Adrenal gland (tissue), 12 donors: ENCODE measurements around the gene CSK. TPM values are rescaled to one million over a fixed set of nuclear protein-coding genes. Genes with fewer than 3 reads are reported as not detected.

Source experiments
- DNase-seq, 7 donors: peaks; one replicate each; pipeline ENCODE4 v3.0.0-alpha.2; 2019 to 2020
- H3K27ac ChIP-seq, 5 donors: fragments of 200-600 bp; sonication (generic) in 4 of 5; 1 replicate in 3 of 5; 2 replicates in 2 of 5; pipeline versions ENCODE4 v1.5.1 to v1.8.0; 2016 to 2020; ENCODE audit warnings: mild to moderate bottlenecking in 1 of 5
- H3K27me3 ChIP-seq: fragments of 200-600 bp; 2 replicates; pipeline ENCODE4 v1.8.0; 2021
- H3K36me3 ChIP-seq, 2 donors: fragments of 200-600 bp; replicated peaks in 1 of 2; 1 replicate in 1 of 2; 2 replicates in 1 of 2; pipeline versions ENCODE4 v1.5.1 to v1.8.0; 2018 to 2022
- H3K4me1 ChIP-seq, 2 donors: fragments of 200-600 bp; replicated peaks in 1 of 2; 1 replicate in 1 of 2; 2 replicates in 1 of 2; pipeline versions ENCODE4 v1.5.1 to v1.8.0; 2018 to 2021
- H3K4me3 ChIP-seq, 4 donors: fragments of 200-600 bp; sonication (generic) in 3 of 4; one replicate each; pipeline ENCODE4 v1.5.1; 2016 to 2018
- H3K9me3 ChIP-seq, 3 donors: fragments of 200-600 bp; sonication (generic) in 1 of 3; replicated peaks in 1 of 3; 1 replicate in 2 of 3; 2 replicates in 1 of 3; pipeline versions ENCODE4 v1.5.1 to v1.8.0; 2016 to 2021
- POLR2A ChIP-seq, 2 donors: fragments of 450-650 bp; IDR thresholded peaks; one replicate each; pipeline ENCODE4 v1.6.1; 2017; ENCODE audit warnings: antibody characterized with exemption in 2 of 2, mild to moderate bottlenecking in 2 of 2, moderate library complexity in 1 of 2
- WGBS, 4 donors: extraction: QIAGEN DNeasy Blood & Tissue Kit in 2 of 4; methylation state at CpG; one replicate each; pipeline versions ENCODE4 v1.1.5 to v1.1.7; 2013 to 2017; 5-methylcytosine and 5-hydroxymethylcytosine counted together
- intact Hi-C, 2 donors: fragments of 100-400 bp; cut with DNase I; formaldehyde crosslinking; loops; one replicate each; pipeline versions ENCODE4 v1.14.1 to v1.15.0; 2022 to 2023
- polyA plus RNA-seq, 3 donors: library from polyadenylated mRNA; stranded (reverse); fragments of 200-250 nt in 2 of 3; fragments of 350-450 nt in 1 of 3; fragmentation: Illumina TruSeq in 1 of 3; extraction: RNeasy Lipid Tissue Mini Kit (QIAGEN cat#74804) in 1 of 3; gene quantifications; one replicate each; pipeline ENCODE4 v1.2.3, GENCODE V29; 2013 to 2014
- total RNA-seq, 9 donors: library from RNA; depleted of rRNA in 4 of 9; stranded (reverse); fragments of >200 nt in 4 of 9; fragments of 120-200 nt in 1 of 9; fragmentation: NEBNext Ultra II Directional in 1 of 9; extraction: Animal tissue kit (Norgen Biotek cat#: 25700) in 1 of 9; gene quantifications; one replicate each; pipeline versions ENCODE4 v1.1.0 to v1.2.4, GENCODE V29; 2013 to 2023
- TF ChIP-seq, protein P1 (sequence below), 6 experiments: fragments of 450-650 bp in 4 of 6; fragments of 200-600 bp in 2 of 6; sonication (generic) in 1 of 6; IDR thresholded peaks; 1 replicate in 5 of 6; 2 replicates in 1 of 6; pipeline versions ENCODE4 v1.5.1 to v1.8.0; 2016 to 2021; ENCODE audit warnings: antibody characterized with exemption in 6 of 6, mild to moderate bottlenecking in 2 of 6, moderate library complexity in 1 of 6
- donor health status: healthy with polysubstance abuse.
- donor health status: Bipolar disorder and iron deficiency.
- donor health status: DM: yes; HTN: yes; CAD: no.
- donor health status: DM: no; HTN: no; CAD: no.
- donor health status: DM: no; HTN: no; CAD: no.
- donor health status: DM: yes; HTN: yes; CAD: no.

The CSK gene
- total and polyA plus RNA-seq, 12 donors: 10.9 to 59.4 (median 27.6) TPM

DNA sequence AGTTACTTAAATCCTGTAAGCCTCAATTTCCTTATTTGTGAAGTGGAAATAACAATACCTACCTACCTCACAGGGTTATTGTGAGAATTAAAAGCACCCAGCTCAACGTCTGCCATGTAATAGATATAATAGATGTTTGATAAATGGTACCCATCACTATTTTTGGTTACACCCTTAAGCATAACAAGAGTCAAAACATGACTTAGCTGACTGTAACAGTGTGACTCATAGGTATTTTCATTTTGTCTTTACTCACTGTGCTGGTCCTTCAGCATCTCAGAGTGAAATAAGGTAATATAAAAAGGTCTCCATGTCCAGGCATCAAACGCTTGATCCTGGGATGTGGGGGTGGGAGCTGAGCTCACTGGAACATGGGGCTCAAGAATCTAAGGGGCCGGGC lies 47.6 kb downstream of the CSK start:
- WGBS, 4 donors: 62 to 78% (median 73%) methylated on average over 3 of the region's 3 CpGs
- no peak for DNase-seq
- H3K9me3 ChIP-seq: no peaks in the 10 kb centered on the region
- H3K27ac ChIP-seq: no peak overlapping the region
- no peaks in the 10 kb centered on the region for H3K36me3 ChIP-seq
- no peaks in the 10 kb centered on the region for H3K27me3 ChIP-seq
- TF ChIP-seq, protein P1, sequence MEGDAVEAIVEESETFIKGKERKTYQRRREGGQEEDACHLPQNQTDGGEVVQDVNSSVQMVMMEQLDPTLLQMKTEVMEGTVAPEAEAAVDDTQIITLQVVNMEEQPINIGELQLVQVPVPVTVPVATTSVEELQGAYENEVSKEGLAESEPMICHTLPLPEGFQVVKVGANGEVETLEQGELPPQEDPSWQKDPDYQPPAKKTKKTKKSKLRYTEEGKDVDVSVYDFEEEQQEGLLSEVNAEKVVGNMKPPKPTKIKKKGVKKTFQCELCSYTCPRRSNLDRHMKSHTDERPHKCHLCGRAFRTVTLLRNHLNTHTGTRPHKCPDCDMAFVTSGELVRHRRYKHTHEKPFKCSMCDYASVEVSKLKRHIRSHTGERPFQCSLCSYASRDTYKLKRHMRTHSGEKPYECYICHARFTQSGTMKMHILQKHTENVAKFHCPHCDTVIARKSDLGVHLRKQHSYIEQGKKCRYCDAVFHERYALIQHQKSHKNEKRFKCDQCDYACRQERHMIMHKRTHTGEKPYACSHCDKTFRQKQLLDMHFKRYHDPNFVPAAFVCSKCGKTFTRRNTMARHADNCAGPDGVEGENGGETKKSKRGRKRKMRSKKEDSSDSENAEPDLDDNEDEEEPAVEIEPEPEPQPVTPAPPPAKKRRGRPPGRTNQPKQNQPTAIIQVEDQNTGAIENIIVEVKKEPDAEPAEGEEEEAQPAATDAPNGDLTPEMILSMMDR (IDR thresholded peaks at IDR 0.05): no peak
- TF ChIP-seq POLR2A (IDR thresholded peaks at IDR 0.05): no peak
- intact Hi-C loops: no loop called here
- no peak overlapping the region for H3K4me3 ChIP-seq
- H3K4me1 ChIP-seq: peaks cover 0 to 3% of the 10 kb centered on the region in 2 donors

DNA sequence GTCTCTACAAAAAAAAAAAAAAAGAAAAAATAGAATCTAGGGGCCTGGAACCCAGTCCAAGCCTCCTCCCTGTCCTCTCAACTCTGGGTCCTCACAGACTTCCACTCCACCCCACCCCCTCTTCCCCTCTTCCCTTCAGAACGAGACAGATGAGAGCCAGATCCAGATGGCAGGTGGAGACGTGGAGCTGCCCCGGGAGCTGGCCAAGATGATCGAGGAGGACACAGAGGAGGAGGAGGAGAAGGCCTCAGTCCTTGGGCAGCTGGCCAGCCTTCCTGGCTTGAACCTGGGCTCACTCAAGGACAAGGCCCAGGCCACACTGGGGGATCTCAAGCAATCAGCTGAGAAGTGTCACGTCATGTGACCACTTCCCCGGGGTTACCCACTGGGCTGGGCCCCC lies 48.1 kb downstream of the CSK start:
- TF ChIP-seq, protein P1 (IDR thresholded peaks at IDR 0.05): no peak
- TF ChIP-seq POLR2A (IDR thresholded peaks at IDR 0.05): no peak
- Histone ChIP-seq H3K27me3 (no peaks in the 10 kb centered on the region), H3K4me1 (peaks cover 0 to 3% of the 10 kb centered on the region in 2 donors), H3K9me3 (no peaks in the 10 kb centered on the region), H3K4me3 (no peak overlapping the region), H3K36me3 (no peaks in the 10 kb centered on the region), H3K27ac (no peak overlapping the region)
- DNase-seq: peak in 1 of 7 donors; percentile 25
- 32 to 55% (median 38%) methylated on average over 4 to 6 of the region's 6 CpGs for WGBS, 4 donors
- intact Hi-C loops: no loop called here

DNA sequence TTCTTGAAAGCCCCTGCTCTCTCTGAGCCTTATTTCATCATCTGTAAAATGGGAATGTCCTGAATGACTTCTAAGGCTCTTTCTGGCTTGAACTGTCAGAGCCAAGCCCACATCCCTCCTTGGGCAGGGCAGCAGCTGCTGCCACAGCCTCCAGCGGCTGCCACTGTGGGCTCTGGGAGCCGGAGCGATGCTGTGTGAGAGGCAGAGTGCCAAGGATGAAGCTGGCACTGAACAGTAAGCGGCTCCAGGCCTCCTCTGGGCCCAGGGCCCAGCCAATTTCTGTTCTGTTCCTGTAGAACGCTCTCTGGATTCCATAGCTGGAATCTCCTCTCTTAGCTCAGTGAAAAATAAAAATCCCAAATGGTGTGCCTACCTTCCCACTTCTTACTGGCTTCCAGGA lies 49.0 kb downstream of the CSK start:
- intact Hi-C loops: no loop called here

DNA sequence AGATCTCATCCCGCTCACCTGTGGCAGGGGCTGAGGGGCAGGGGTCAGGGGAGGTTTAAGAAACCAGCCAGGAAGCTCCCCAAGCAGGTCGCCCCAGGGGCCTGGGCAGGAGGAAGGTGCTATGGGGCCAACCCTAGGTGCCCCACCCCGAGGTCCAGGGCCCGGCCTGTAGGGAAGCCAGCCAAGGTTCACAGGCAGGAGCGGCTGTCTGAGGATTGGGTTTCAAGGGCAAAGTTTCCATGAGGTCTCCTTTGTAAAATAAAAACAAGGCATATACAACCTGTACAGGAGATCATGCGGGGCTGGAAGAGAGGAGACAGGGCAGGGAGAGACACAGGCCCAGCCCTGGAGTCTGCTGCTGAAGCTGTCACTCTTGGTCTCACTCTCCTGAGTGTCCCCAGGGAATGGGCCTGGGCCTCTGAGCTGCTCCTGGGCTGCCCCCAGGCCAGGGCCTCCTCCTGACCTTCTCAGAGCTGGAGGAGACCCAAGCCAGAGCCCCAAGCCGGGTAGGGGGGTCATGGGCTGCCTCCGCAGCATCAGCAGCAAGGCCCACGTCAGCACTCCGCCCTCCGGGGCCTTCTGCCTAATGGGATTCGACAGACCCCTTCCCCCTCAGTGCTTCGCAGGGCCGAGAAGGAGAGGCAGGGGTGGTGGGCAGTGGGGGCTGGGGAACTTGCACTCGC lies 50.1 kb downstream of the CSK start:
- no peaks in the 10 kb centered on the region for H3K27me3 ChIP-seq
- H3K27ac ChIP-seq: no peak overlapping the region
- H3K4me1 ChIP-seq: no peaks in the 10 kb centered on the region
- 59 to 65% (median 61%) methylated on average over 6 to 15 of the region's 15 CpGs for WGBS, 4 donors
- no peaks in the 10 kb centered on the region for H3K36me3 ChIP-seq
- DNase-seq: no peak
- TF ChIP-seq, protein P1 (IDR thresholded peaks at IDR 0.05): no peak
- no peak for TF ChIP-seq POLR2A (IDR thresholded peaks at IDR 0.05)
- no peak overlapping the region for H3K4me3 ChIP-seq
- H3K9me3 ChIP-seq: no peaks in the 10 kb centered on the region
- intact Hi-C loops: no loop called here

More for the DNA sequence above, 49.0 kb downstream of the CSK start:
- H3K27me3 ChIP-seq: no peaks in the 10 kb centered on the region
- no peaks in the 10 kb centered on the region for H3K9me3 ChIP-seq
- H3K36me3 ChIP-seq: no peaks in the 10 kb centered on the region
- no peak overlapping the region for H3K27ac ChIP-seq
- TF ChIP-seq, protein P1 (IDR thresholded peaks at IDR 0.05): no peak
- TF ChIP-seq POLR2A (IDR thresholded peaks at IDR 0.05): no peak
- WGBS, 4 donors: 39 to 77% (median 57%) methylated on average over 5 of the region's 5 CpGs
- DNase-seq: no peak
- H3K4me1 ChIP-seq: peaks cover 0 to 3% of the 10 kb centered on the region in 2 donors
- no peak overlapping the region for H3K4me3 ChIP-seq
